ENCODE data around the gene FNDC11. TPM values are rescaled to one million over a fixed set of nuclear protein-coding genes. Genes with fewer than 3 reads are reported as not detected.

The FNDC11 gene
- total RNA-seq, 2 donors from 2014 or later: 0.66 to 2.9 TPM

GRCh38 chr20:63543733-63544132 is 10.2 kb upstream of the FNDC11 start:
- peaks cover 5% of the 10 kb centered on the region for H3K4me1 ChIP-seq
- intact Hi-C loops (cut with DNase I): loop anchor here (10.0 kb wide), 1 partner anchor 421 kb away; the partner anchor contains the start of gene ZNF512B
- no peaks in the 10 kb centered on the region for H3K36me3 ChIP-seq (replicated peaks in 1 of 2; ENCODE audit: insufficient read depth in 1 of 2, low read depth in 2 of 2)
- 71 to 74% methylated on average over 6 of the region's 6 CpGs for WGBS, 2 donors
- no peak overlapping the region for H3K27ac ChIP-seq
- H3K27me3 ChIP-seq: peaks cover 0 to 4% of the 10 kb centered on the region in 2 donors
- H3K4me3 ChIP-seq: no peak overlapping the region
- H3K9me3 ChIP-seq: no peaks in the 10 kb centered on the region
- ATAC-seq (no peak), DNase-seq (no peak)
- no peak for TF ChIP-seq POLR2A (IDR thresholded peaks at IDR 0.05)
- no peak for TF ChIP-seq CTCF (IDR thresholded peaks at IDR 0.05)

- no peak overlapping the region for H3K27ac ChIP-seq
- DNase-seq: no peak
- no peak overlapping the region for H3K4me3 ChIP-seq
- no peaks in the 10 kb centered on the region for H3K9me3 ChIP-seq
- no peaks in the 10 kb centered on the region for H3K36me3 ChIP-seq (replicated peaks in 1 of 2; ENCODE audit: insufficient read depth in 1 of 2, low read depth in 2 of 2)
- intact Hi-C loops (cut with DNase I): loop anchor here (10.0 kb wide), 1 partner anchor 420 kb away; the partner anchor contains the start of gene ZNF512B
- no peaks in the 10 kb centered on the region for H3K4me1 ChIP-seq
- H3K27me3 ChIP-seq: peaks cover 0 to 4% of the 10 kb centered on the region in 2 donors
- no peak for TF ChIP-seq CTCF (IDR thresholded peaks at IDR 0.05)
- no peak for TF ChIP-seq POLR2A (IDR thresholded peaks at IDR 0.05)
- 73 to 83% methylated on average over 3 to 26 of the region's 27 CpGs for WGBS, 2 donors
- ATAC-seq: no peak
Observed at GRCh38 chr20:63544241-63544957, 9.6 kb upstream of the FNDC11 start.

GRCh38 chr20:63544958-63545516 is 8.9 kb upstream of the FNDC11 start:
- intact Hi-C loops (cut with DNase I): loop anchor here (10.0 kb wide), 1 partner anchor 420 kb away; the partner anchor contains the start of gene ZNF512B
- Histone ChIP-seq H3K4me1 (no peaks in the 10 kb centered on the region), H3K36me3 (replicated peaks in 1 of 2; ENCODE audit: insufficient read depth in 1 of 2, low read depth in 2 of 2) (no peaks in the 10 kb centered on the region), H3K27me3 (peaks cover 0 to 4% of the 10 kb centered on the region in 2 donors), H3K4me3 (no peak overlapping the region), H3K9me3 (no peaks in the 10 kb centered on the region), H3K27ac (no peak overlapping the region)
- ATAC-seq (no peak), DNase-seq (no peak)
- WGBS, 2 donors: 60 to 65% methylated on average over 6 to 18 of the region's 19 CpGs
- TF ChIP-seq CTCF (IDR thresholded peaks at IDR 0.05): no peak
- no peak for TF ChIP-seq POLR2A (IDR thresholded peaks at IDR 0.05)

GRCh38 chr20:63545814-63546213 is 8.1 kb upstream of the FNDC11 start:
- ATAC-seq: no peak
- intact Hi-C loops (cut with DNase I): loop anchor here (10.0 kb wide), 1 partner anchor 419 kb away; the partner anchor contains the start of gene ZNF512B

More at GRCh38 chr20:63545814-63546213, 8.1 kb upstream of the FNDC11 start:
- H3K27me3 ChIP-seq: peaks cover 0 to 4% of the 10 kb centered on the region in 2 donors
- no peak overlapping the region for H3K4me3 ChIP-seq
- WGBS, 2 donors: 42 to 54% methylated on average over 6 of the region's 6 CpGs
- H3K36me3 ChIP-seq (replicated peaks in 1 of 2; ENCODE audit: insufficient read depth in 1 of 2, low read depth in 2 of 2): no peaks in the 10 kb centered on the region
- no peak for TF ChIP-seq POLR2A (IDR thresholded peaks at IDR 0.05)
- TF ChIP-seq CTCF (IDR thresholded peaks at IDR 0.05): no peak
- no peak overlapping the region for H3K27ac ChIP-seq
- H3K9me3 ChIP-seq: no peaks in the 10 kb centered on the region
- H3K4me1 ChIP-seq: no peaks in the 10 kb centered on the region
- no peak for DNase-seq
